Eye (tissue), 1 donor: ENCODE data around the gene SNRPA1.
A peak's percentile ranks its signal among the peaks of the same experiment; 100 is the strongest.
"Not testable (repeated sequence)": the region's sequence is repeated elsewhere in the genome, so short reads cannot be mapped to it uniquely, and the experiment has no call there.

Experiments
- DNase-seq: peaks from one replicate; pipeline ENCODE4 v3.0.0-alpha.2; 2015

SNRPA1 gene

GRCh38 chr15:101294731-101295606, at the start of gene SNRPA1:
SNRPA1 (minus strand) TSS chr15:101295248; CDS start chr15:101295178, 70 bp downstream.
- DNase-seq = peak; percentile 98

GRCh38 chr15:101342056-101342455, 47.0 kb upstream of the SNRPA1 start:
- no peak for DNase-seq

- no peak for DNase-seq
Observed at GRCh38 chr15:101338502-101339057, 43.5 kb upstream of the SNRPA1 start.

- no peak for DNase-seq
Observed at GRCh38 chr15:101337976-101338375, 42.9 kb upstream of the SNRPA1 start.

- DNase-seq = not testable (repeated sequence)
Observed at GRCh38 chr15:101333907-101334789, 39.1 kb upstream of the SNRPA1 start.

- DNase-seq = no peak
Observed at GRCh38 chr15:101332061-101332467, 37.0 kb upstream of the SNRPA1 start.

GRCh38 chr15:101329867-101330380, 34.9 kb upstream of the SNRPA1 start:
- DNase-seq = no peak

- no peak for DNase-seq
Observed at GRCh38 chr15:101329309-101329863, 34.3 kb upstream of the SNRPA1 start.

GRCh38 chr15:101328001-101328400, 33.0 kb upstream of the SNRPA1 start:
- DNase-seq = no peak

GRCh38 chr15:101327147-101327740, 32.2 kb upstream of the SNRPA1 start:
- DNase-seq = no peak

- peak; percentile 14 for DNase-seq
Observed at GRCh38 chr15:101326462-101327146, 31.6 kb upstream of the SNRPA1 start.

GRCh38 chr15:101326026-101326315, 30.9 kb upstream of the SNRPA1 start:
- no peak for DNase-seq

- no peak for DNase-seq
Observed at GRCh38 chr15:101325263-101326025, 30.4 kb upstream of the SNRPA1 start.

- no peak for DNase-seq
Observed at GRCh38 chr15:101324524-101325177, 29.6 kb upstream of the SNRPA1 start.

GRCh38 chr15:101323793-101324523, 28.9 kb upstream of the SNRPA1 start:
- DNase-seq = no peak

GRCh38 chr15:101322854-101323477, 27.9 kb upstream of the SNRPA1 start:
- no peak for DNase-seq

GRCh38 chr15:101322016-101322695, 27.1 kb upstream of the SNRPA1 start:
- no peak for DNase-seq

GRCh38 chr15:101320501-101321052, 25.5 kb upstream of the SNRPA1 start:
- peak; percentile 30 for DNase-seq
